CMK (cell line): ENCODE data around the gene GIPC1.

ENCODE experiments used
- DNase-seq: peaks from one replicate; pipeline ENCODE4 v3.0.0-alpha.2; 2010; ENCODE audit warnings: low read depth

The GIPC1 gene

DNA sequence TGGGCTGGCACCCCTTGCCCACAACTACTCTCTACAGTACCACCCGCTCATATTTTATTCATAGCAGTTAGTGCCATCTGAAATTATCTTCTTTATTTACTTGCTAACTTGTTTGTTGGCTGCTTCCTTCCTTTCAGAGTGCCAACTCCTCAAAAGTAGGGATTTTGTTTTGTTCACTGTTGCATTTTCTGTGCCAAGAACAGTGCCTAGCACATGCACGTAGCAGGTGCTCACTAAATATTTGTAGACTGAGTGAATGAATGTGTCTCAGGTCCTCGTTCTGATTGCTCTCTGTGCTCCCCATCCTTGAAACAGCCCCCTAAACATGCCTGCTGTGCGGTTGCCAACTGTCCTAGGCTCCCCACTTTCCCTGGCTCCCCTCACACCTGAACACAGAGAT is 1.5 kb downstream of the GIPC1 start:
- DNase-seq, result no peak

DNA sequence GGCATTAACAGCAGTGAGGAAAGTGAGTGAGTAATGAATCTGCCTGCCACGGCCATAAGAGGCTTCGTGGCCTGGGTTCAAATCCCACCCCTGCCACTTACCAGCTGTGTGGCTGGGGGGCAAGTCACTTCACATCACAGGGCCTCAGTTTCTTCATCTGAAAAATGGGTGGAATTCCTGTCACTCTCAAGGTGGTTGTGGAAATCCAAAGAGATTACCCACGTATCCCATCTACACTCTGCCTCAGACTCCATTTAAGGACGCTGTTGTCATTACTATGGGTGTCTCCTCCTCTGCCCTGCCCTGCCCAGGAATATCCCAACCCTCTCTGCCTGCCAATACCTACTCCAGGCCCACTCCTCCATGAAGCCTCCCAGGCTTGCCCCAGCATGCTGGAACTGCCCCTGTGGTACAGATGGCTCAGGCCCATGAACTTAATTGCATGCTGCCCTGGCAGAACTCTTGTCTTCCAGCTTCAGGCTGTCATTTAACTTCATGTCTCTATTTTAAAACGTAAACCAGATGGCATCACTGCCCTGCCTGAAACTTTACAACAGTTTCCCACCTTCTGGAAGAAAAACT is 3.1 kb downstream of the GIPC1 start:
- no peak for DNase-seq

DNA sequence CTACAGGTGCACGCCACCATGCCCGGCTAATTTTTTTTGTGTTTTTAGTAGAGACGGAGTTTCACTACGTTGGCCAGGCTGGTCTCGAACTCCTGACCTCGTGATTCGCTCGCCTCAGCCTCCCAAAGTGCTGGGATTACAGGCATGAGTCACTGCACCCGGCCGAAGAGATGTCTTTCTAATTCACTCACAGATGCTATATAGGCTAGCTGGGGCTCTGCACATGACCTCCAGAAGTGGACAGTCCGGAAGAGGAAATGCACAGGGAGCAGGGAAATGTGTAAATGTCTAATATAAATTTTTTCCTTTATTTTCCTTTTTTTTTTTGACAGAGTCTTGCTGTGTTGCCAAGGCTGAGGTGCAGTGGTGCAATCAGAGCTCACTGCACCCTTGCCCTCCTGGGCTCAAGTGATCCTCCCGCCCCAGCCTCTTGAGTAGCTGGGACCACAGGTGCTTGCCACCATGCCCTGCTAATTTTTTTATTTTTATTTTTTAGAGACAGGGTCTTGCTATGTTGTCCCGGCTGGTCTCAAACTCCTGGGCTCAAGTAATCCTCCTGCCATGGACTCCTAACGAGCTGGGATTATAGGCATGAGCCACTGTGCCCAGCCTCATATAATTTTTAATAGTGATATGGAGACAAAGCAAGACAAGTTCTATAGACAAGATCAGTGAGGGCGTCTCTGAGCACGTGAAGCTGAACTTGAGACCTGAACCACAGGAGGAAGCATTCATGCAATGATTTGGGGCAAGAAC is 8.4 kb downstream of the GIPC1 start:
- DNase-seq, result no peak

DNA sequence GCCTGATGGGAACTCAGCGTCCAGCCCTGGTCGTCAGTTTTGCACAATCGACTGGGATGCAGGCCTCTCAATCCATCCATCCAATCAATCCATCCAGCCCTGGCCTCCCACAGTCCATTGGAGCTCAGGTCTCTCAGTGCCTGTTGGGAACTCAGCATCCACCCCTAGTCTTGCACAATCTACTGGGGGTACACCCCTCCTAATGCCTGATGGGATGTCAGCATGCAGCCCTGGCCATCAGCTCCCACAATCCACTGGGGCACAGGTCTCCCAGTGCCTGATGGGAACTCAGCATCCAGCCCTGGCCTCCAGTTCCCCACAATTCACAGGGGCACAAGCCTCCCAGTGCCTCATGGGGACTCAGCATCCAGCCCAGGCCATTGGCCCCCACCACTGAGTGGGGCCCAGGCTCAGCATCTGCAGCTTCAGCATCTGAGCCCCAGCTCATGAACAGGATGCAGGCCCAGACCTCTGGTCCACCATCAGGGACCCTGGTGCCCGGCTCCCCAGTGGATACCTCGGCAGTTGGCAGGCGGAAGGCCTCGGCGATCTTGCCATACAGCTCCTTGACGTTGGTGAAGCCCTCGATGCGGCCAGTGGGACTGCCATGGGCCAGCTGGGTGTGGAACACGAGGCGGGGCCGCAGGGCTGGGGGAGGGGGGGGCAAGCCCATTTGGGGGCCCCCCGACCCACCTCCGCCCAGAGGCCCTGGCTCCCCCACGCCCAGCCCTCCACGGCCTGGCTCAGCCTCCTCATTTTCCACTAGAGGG is 13.6 kb downstream of the GIPC1 start:
- DNase-seq, result no peak

DNA sequence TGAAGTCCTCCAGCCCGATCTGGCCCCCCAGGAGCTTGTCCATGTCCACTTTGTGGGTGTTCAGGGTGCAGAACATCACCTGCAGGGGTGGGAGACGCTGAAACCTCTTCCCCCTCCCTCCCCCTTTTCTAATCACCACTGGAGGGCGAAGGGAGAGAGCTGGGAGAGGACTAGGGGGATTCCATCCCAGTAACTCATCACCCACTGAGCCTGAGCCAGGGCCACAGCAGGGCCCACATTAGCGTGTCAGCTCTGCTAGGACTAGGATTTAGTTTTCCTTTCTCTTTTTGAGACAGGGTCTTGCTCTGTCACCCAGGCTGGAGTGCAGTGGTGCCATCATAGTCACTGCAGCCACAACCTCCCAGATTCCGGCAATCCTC is 15.2 kb downstream of the GIPC1 start:
- no peak for DNase-seq

DNA sequence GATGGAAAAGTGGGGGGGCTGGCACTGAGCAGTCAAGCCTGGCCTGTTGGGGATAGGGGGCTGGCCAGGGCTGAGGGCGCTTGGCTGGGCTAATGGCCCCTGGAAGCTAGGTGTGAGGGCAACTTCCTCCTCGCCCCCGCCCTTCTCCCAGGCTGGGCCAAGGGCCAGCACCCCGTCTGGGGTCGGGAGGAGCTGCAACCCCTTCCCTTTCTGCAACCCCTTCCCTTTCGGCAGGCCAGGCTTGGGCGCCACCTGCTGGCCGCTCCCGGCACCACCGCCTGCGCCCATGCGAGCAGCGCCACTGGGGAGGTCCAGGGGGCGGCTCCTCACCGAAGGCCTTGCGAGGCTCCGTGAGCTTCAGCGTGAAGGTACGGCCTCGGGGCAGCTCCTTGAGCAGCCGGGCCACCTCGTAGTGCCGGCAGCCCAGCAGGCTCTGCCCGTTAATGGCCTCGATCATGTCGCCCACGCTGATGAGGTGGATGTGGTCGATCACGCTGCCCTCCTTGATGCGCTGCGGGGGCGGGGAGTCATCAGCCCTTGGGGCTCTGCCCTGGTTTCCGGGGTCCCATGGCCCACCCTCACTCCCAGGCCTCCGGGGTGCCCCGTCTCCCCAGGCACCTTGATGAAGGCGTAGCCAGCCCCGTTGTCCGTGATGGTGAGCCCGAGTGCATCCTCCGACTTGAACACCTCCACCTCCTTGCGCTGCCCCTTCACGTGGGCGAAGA is 15.8 kb downstream of the GIPC1 start:
- DNase-seq, result peak; percentile 76

DNA sequence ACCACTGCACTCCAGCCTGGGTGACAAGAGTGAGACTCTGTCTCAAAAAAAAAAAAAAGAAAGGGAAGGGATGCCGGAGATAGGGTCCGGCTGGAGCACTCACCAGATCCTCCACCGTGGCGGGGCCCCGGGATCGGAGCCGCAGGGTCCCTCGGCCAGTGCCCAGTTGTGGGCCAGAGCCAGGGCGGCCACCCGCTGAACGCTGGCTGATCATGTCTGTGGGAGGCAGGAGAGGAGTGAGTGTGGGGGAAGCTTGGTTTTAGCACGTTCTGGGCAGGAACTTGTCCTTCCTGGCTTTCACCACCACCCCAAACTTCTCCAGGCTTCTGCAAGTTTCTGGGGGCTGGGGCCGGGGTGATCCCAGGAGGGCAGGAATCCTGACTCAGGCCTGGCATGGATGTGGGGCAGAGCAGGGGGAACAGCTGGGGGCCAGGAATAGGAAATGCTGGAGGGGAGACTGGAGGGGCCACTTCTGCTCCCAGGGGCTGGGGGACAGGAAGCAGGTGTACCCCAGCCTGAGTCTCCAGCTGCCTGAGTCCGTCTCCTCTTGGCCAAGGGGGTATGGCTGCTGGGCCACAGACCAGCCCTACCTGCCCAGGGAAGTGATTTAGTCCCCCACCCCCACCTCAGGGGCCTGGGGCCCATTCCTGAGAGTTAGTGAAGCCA is 16.5 kb downstream of the GIPC1 start:
- DNase-seq, result no peak

DNA sequence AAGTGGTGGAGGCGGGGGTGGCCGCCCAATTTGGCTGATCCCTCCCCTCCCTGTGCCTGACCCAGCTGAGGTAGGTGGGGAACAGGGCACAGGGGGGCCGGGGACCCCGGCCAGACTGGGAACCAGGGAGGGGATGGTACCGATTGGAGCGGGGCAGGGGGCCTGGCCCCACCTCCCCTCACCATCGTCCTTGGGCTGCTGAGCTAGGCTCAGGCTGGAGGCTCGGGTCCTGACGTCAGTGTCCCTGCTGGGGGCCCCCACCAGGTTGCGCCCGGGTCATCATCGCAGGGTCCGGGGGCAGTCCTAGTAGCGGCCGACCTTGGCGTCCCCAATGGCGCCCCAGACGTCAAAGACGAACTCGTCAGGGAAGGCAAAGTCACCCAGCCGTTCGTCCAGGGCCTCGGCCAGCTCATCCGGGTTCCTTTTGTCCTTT is 17.8 kb downstream of the GIPC1 start:
- DNase-seq, result no peak

DNA sequence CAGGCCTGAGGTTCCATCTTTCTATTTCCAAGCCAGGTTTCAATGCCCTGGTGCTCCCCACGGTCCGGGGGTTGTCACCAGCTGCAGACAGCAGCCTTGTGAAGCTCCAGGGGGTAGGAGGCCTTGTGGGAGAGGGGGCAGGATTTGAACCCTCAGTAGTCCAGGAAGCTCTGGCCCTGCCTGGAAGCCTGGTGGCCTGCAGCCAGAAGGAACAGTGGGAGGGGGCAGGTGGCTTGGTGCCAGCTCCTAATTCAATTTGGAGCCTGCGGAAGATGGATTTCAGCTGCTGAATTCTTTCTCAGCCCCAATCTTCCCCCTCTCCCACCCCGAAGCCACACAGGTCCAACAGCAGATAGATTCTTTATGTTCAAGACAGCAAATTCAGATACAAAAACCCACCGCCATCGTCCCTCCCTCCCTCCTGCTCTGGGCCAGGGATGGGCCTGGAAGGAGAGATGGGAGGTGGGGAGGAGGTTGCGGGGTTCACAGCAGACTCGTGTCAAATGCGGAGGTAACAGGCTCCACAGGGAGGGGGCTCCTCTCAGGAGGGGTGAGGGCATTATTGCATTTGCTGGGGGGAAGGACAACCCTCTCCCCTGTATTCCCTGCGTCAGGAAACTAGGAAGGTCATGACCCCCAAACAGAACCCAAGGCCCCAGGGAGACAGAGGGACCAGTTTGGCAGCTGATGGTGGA is 18.4 kb downstream of the GIPC1 start:
- DNase-seq, result no peak

DNA sequence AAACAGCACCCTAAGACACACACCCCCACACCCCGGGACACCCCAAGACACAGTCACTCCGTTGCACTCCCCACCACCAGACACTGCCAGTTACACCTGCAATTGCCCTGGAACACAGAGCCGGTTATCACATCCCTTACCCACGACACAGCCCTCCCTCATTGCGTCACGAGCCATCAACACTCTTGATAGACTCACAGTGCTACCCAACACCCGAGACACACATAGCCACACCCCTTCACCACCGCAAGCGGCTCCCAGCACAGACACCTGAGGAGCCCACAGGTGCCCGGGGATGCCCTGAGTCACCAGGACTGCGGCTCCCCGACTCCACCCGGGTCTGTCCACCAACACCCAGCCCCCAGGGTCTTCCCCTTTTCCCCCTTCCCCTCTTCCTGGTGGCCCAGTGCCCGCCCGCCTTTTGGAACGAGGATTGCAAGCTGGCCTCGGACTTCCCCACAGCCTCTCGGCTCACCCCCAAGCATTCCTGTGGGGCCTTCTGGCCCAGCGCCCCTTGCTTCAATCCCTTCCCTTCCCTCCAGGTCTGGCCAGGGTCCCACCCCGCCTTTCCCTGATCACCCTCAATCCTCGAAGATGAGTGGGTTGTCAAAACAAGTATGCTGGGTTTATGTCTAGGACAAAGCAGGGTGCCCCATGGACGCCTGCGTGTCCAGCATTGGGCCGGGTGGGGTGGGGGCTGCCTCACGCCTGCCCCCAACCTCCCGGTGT is 19.1 kb downstream of the GIPC1 start:
- DNase-seq, result no peak

DNA sequence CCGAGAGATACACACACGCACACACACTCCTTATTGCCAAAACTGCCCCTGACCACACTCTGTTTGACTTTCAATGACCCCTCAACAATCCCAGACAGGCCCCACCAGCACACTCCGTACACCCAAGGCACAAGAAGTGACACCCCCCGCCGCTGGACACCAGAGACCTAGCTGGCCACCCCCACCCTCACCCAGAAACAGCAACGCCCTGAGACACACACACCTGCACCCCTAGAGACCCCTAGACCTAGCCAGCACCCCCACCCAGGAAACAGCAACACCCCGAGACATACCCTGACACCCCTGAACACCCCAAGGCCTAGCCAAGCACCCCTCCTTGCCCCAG is 19.6 kb downstream of the GIPC1 start:
- DNase-seq, result no peak

DNA sequence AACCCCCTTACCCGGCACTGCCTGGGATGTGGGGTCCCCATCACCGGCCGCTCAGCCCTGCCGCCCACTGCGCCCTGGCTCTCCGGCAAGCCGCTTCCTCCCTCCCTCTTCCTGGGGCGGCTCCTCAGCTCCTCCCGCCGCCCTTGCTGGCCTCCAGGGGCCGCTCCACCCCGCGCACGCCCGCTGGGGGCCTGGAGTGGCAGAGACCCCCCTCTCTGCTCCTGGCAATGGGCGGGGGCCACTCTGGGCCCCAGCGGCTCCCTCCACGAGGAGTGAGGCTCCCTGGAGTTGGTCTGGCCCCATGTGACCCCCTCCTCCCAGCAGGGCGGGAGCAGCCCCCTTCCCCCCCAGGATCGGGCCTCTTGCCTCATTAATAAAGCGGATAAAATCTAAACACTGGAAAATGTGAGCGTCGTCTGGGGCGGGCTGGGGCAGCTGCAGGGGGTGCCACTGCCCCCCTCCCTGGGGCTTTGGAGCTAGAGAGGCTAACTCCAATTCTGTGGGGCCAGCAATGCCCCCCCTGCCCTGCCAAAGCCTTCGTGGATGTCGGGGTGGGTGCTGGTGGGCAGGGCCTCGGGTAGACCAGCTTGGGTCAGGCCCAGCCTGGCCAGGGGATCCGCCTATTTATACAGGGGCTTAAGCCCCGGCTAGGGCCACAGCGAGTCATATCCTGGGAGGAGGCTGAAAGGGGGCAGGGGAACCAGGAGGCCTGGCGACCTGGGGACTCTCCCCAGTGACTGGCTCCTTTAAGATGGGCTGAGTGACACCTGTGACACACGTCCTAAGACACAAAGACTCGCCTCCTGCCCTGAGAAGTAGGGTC is 20.5 kb downstream of the GIPC1 start, which contains the start of gene PTGER1:
Gene PTGER1 (minus strand): TSS at position 104 of the 823 bp plus-strand sequence. CDS start 1,034 bp downstream, outside the sequence.
- DNase-seq, result peak; percentile 33

DNA sequence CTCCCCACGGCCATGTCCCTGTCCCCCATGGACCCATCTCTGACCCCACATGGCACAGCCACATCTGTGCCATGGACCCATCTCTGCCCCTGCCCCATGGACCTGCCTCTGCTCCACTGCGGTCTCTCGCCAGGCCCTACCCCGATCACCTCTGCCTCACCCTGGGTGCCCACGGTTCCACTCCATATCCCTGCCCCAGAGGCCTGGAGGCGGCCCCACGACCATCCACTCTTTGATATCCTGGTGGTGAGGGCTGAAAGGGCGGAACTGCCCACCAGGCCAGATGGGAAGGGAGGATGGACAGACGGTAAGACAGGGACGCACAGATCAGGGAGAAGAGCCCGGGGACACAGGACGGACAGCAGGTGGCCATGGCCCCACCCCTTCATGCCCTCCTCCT is 21.1 kb downstream of the GIPC1 start:
- no peak for DNase-seq

DNA sequence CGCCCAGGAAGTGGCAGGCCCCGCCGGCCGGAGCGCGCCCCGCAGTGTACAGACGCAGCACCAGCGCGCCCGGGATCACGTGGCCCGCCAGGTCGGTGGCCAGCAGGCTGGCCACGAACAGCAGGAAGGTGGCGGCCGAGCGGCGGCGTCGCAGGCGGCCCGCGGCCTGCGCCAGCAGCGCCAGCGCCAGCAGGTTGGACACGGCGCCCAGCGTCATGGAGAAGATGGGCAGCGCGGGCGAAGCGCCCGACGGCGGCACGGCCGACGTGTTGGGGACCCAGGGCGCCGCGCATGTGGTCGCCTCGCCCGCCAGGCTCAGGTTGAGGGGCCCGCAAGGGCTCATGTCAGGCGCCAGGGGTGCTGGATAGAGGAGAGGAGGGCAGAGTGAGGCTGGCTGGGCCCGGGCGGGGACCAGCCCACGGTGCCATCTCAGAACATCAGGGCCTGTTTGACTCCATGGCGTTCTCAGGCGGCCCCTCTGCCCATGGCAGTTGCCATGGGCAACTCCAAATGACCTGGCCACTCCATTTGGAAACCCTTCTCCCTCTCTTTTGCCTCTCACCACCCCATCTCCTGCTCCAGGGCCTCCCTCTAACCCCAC is 21.8 kb downstream of the GIPC1 start:
- no peak for DNase-seq

DNA sequence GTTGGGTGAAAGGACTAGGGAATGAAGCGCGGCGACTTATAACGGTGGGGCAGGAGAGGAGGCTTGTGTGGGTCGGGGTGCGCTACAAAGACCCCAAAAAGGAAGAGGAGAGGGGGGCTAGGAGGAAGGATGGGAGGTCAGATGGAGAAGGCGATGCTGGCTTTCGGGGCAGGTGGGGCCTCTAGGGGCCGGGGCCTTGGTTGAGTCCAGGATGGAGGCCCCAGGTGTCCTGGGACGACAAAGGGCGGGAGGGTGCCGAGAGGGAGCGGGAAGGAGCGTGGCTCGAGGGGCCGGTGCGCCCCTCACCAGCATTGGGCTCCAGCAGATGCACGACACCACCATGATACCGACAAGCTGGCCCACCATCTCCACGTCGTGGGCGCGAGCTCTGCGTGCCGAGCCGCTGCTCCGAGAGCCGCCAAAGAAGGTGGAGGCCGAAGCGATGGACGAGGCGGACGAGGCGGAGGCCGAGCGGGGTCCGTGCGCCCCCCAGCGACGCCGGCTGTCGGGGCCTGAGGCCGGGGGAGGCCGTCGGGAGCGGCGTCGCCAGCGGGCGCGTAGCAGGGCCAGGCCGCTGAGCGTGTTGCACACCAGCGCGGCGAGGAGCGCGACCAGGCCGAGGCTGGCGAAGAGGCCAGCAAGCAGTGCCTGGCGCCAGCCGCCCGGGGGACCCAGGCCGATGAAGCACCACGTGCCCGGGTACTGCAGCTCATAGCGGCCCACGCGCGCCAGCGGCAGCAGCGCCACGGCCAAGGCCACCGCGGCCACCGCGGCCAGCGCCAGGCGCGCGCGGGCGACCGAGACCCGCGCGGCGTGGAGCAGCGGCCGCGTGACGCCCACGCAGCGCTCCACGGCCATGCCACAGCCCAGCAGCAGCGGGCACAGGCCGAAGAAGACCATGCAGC is 22.6 kb downstream of the GIPC1 start:
- DNase-seq, result no peak

DNA sequence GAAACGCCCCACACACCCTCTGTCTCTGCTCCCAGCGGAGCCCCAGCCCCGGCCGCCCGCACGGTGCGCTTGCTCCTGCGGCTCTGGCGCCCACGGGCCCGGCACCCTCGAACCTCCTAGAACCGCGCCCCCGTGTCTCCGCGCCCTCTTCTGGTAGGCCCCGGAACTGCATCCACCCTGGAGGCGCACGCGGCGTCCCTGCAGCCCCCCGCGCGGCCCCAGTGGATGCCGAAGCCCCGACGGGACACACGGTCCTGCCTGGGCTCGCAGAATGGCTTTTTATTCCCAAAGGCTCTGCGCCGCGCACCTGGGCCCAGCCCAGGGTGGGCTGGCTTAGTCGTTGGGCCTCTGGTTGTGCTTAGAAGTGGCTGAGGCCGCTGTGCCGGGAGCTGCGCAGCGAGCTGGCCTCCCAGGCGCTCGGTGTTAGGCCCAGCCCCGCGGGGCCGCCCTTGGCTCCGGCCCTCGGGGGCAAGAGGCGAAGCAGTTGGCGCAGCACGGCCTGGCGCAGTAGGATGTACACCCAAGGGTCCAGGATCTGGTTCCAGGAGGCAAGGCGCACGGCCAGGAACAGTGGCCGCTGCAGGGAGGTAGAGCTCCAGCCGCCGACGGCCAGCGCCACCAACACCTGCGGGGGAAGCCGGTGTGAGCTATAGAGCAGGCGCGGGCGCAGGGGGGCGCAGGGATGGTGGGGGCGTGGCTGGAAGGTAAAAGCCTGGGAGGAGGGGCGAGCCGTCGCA is 23.6 kb downstream of the GIPC1 start:
- no peak for DNase-seq

DNA sequence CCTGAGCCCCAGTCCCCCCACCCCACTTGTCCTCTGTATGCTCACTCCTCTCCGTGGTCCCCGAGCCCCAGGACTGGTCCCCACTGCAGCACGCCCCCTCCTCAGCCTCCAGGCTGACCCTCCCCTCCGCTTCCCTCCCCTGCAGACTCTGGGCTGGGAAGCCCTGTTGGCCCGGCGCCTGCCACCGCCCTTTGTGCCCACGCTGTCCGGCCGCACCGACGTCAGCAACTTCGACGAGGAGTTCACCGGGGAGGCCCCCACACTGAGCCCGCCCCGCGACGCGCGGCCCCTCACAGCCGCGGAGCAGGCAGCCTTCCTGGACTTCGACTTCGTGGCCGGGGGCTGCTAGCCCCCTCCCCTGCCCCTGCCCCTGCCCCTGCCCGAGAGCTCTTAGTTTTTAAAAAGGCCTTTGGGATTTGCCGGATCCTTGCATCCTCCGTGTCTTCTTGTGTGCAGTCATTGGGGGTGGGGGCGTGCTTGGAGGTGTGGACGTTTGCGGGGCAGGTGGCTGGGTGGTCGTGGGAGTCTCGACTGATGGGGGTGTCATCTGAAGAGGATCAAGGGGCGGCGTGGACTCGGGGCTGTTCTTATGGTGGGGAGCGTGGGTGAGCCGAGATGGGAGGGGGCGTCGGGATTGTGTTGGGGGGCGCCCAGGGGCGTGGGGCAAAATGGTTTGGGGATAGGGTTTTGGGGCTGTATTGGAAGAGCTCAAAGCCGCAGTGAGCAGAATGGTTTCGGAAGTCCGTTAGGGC is 24.3 kb downstream of the GIPC1 start:
- DNase-seq, result no peak
